ENCODE data around the gene ZNF107. TPM values are rescaled to one million over a fixed set of nuclear protein-coding genes. Genes with fewer than 3 reads are reported as not detected.
"Not testable (repeated sequence)": the region's sequence is repeated elsewhere in the genome, so short reads cannot be mapped to it uniquely, and the experiment has no call there.

The ZNF107 gene
- polyA plus RNA-seq, 3 donors = 0.44 to 0.89 (median 0.65) TPM

DNA sequence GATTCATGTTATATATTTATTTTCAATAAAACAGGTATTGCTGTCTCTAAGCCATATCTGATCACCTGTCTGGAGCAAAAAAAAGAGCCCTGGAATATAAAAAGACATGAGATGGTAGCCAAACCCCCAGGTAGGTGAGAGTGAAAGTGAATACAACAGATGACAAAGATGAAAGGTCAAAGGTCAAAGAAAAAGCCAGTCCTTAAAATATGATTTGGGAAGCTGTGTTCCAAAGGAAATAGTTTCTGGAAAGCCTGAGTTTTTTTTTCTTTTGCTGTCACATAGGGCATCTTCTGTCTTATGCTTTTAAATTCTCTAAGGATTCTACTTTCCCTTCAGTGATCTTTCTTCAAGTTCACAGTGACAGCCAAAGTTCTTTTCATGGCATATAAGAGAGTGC is 25.9 kb downstream of the ZNF107 start:
- no peak overlapping the region for H3K4me3 Mint-ChIP-seq
- H3K9me3 Mint-ChIP-seq = peaks cover 19 to 63% (median 52%) of the 10 kb centered on the region in 7 donors

DNA sequence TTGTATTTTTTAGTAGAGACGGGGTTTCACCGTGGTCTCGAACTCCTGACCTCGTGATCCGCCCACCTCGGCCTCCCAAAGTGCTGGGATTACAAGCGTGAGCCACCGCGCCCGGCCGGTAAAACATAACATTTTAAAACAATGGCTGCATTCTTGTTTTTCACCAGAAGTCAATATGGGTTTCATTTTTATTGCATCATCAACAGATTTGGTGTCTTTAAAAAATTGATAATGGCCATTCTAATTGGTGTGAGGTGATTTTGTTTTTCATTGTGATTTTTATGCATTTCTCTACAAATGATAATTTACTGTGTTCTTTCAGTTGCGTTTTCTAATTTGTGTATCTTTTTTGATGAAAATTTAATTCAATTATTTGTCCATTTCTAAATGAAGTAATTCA is 31.9 kb downstream of the ZNF107 start:
- H2AFZ ChIP-seq (ENCODE audit: insufficient read depth, low read depth, low read length, poor library complexity, severe bottlenecking); DNase-seq; H3K4me2 ChIP-seq (replicated peaks; ENCODE audit: extremely low read depth, low read length, poor library complexity, severe bottlenecking); intact Hi-C loops (cut with micrococcal nuclease); H3K4me3 Mint-ChIP-seq; H3K27ac Mint-ChIP-seq; H4K20me1 ChIP-seq (ENCODE audit: insufficient read depth, low read length); H3K9ac ChIP-seq (ENCODE audit: insufficient read depth, low read length, poor library complexity, severe bottlenecking); H3K27me3 Mint-ChIP-seq (ENCODE audit: low read depth in 3 of 3); H3K4me1 ChIP-seq (ENCODE audit: control insufficient read depth in 1 of 2, insufficient read depth in 2 of 2, low read length in 2 of 2); H3K27me3 ChIP-seq (ENCODE audit: control insufficient read depth in 2 of 2, insufficient read depth in 2 of 2, low read length in 2 of 2); H3K27ac ChIP-seq (ENCODE audit: low read depth in 1 of 2, low read length in 2 of 2); H3K4me3 ChIP-seq (replicated peaks in 1 of 3; ENCODE audit: low read depth in 2 of 3, low read length in 3 of 3); H3K79me2 ChIP-seq (ENCODE audit: insufficient read depth, low read length); H3K4me1 Mint-ChIP-seq: not testable (repeated sequence)
- peaks cover 15 to 42% of the 10 kb centered on the region in 2 donors for H3K36me3 ChIP-seq (replicated peaks in 1 of 2; ENCODE audit: control insufficient read depth in 1 of 2, insufficient read depth in 2 of 2, low read length in 2 of 2)
- Mint-ChIP-seq H3K9me3 (peaks cover 23 to 72% (median 60%) of the 10 kb centered on the region in 7 donors), H3K36me3 (peaks cover 42 to 71% of the 10 kb centered on the region in 2 donors)
- WGBS (ENCODE audit: insufficient coverage) = no CpG with 5 or more reads among the region's 12 CpGs
- peaks cover 58 to 66% of the 10 kb centered on the region in 2 donors for H3K9me3 ChIP-seq (replicated peaks in 1 of 2; ENCODE audit: control insufficient read depth in 1 of 2, insufficient read depth in 1 of 2, low read length in 2 of 2)

More for the DNA sequence above, 25.9 kb downstream of the ZNF107 start:
- Histone ChIP-seq H3K4me2 (replicated peaks; ENCODE audit: extremely low read depth, low read length, poor library complexity, severe bottlenecking) (no peak overlapping the region), H3K9me3 (replicated peaks in 1 of 2; ENCODE audit: control insufficient read depth in 1 of 2, insufficient read depth in 1 of 2, low read length in 2 of 2) (peaks cover 45 to 71% of the 10 kb centered on the region in 2 donors), H4K20me1 (ENCODE audit: insufficient read depth, low read length) (no peaks in the 10 kb centered on the region), H3K79me2 (ENCODE audit: insufficient read depth, low read length) (no peaks in the 10 kb centered on the region), H3K27me3 (ENCODE audit: control insufficient read depth in 2 of 2, insufficient read depth in 2 of 2, low read length in 2 of 2) (no peaks in the 10 kb centered on the region), H3K4me3 (replicated peaks in 1 of 3; ENCODE audit: low read depth in 2 of 3, low read length in 3 of 3) (no peak overlapping the region), H3K27ac (ENCODE audit: low read depth in 1 of 2, low read length in 2 of 2) (no peak overlapping the region), H3K9ac (ENCODE audit: insufficient read depth, low read length, poor library complexity, severe bottlenecking) (no peak overlapping the region), H2AFZ (ENCODE audit: insufficient read depth, low read depth, low read length, poor library complexity, severe bottlenecking) (no peak overlapping the region), H3K4me1 (ENCODE audit: control insufficient read depth in 1 of 2, insufficient read depth in 2 of 2, low read length in 2 of 2) (no peaks in the 10 kb centered on the region), H3K36me3 (replicated peaks in 1 of 2; ENCODE audit: control insufficient read depth in 1 of 2, insufficient read depth in 2 of 2, low read length in 2 of 2) (peaks cover 24 to 85% of the 10 kb centered on the region in 2 donors)
- H3K36me3 Mint-ChIP-seq = peaks cover 47 to 74% of the 10 kb centered on the region in 2 donors
- H3K4me1 Mint-ChIP-seq = no peaks in the 10 kb centered on the region
- intact Hi-C loops (cut with micrococcal nuclease) = no loop called here
- no peak overlapping the region for H3K27ac Mint-ChIP-seq
- no peak for DNase-seq
- H3K27me3 Mint-ChIP-seq (ENCODE audit: low read depth in 3 of 3) = no peaks in the 10 kb centered on the region
- TF ChIP-seq, protein P1, sequence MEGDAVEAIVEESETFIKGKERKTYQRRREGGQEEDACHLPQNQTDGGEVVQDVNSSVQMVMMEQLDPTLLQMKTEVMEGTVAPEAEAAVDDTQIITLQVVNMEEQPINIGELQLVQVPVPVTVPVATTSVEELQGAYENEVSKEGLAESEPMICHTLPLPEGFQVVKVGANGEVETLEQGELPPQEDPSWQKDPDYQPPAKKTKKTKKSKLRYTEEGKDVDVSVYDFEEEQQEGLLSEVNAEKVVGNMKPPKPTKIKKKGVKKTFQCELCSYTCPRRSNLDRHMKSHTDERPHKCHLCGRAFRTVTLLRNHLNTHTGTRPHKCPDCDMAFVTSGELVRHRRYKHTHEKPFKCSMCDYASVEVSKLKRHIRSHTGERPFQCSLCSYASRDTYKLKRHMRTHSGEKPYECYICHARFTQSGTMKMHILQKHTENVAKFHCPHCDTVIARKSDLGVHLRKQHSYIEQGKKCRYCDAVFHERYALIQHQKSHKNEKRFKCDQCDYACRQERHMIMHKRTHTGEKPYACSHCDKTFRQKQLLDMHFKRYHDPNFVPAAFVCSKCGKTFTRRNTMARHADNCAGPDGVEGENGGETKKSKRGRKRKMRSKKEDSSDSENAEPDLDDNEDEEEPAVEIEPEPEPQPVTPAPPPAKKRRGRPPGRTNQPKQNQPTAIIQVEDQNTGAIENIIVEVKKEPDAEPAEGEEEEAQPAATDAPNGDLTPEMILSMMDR (IDR thresholded peaks at IDR 0.05) = no peak
